Measurements from ENCODE around the gene SEMA5A. TPM values are rescaled to one million over a fixed set of nuclear protein-coding genes. Genes with fewer than 3 reads are reported as not detected.

SEMA5A gene
- total RNA-seq, 2 donors from 2014 or later, result 3.4 to 40.2 TPM

- WGBS, 2 donors, result 54 to 63% methylated on average over 4 of the region's 4 CpGs
- Histone ChIP-seq H3K27ac (no peak overlapping the region), H3K27me3 (no peaks in the 10 kb centered on the region), H3K9me3 (no peaks in the 10 kb centered on the region), H3K36me3 (replicated peaks in 1 of 2; ENCODE audit: insufficient read depth in 1 of 2, low read depth in 2 of 2) (no peaks in the 10 kb centered on the region), H3K4me3 (no peak overlapping the region), H3K4me1 (no peaks in the 10 kb centered on the region)
- TF ChIP-seq CTCF (IDR thresholded peaks at IDR 0.05), result peak in 2 of 7 experiments; percentile 19 to 27
- TF ChIP-seq POLR2A (IDR thresholded peaks at IDR 0.05), result no peak
- no peak for ATAC-seq
- intact Hi-C loops (cut with DNase I), result no loop called here
- DNase-seq, result no peak
Observed at GRCh38 chr5:9513827-9514226, 32.0 kb downstream of the SEMA5A start.

- ATAC-seq, result no peak
- H3K27ac ChIP-seq, result no peak overlapping the region
- H3K4me1 ChIP-seq, result no peaks in the 10 kb centered on the region
- DNase-seq, result peak in 1 of 4 donors; percentile 12
- intact Hi-C loops (cut with DNase I), result no loop called here
- no peak for TF ChIP-seq CTCF (IDR thresholded peaks at IDR 0.05)
- no peak overlapping the region for H3K4me3 ChIP-seq
- no peaks in the 10 kb centered on the region for H3K27me3 ChIP-seq
- 41 to 44% methylated on average over 4 of the region's 4 CpGs for WGBS, 2 donors
- H3K9me3 ChIP-seq, result no peaks in the 10 kb centered on the region
- no peaks in the 10 kb centered on the region for H3K36me3 ChIP-seq (replicated peaks in 1 of 2; ENCODE audit: insufficient read depth in 1 of 2, low read depth in 2 of 2)
Observed at GRCh38 chr5:9512457-9512856, 33.4 kb downstream of the SEMA5A start.

GRCh38 chr5:9507974-9508373 is 37.9 kb downstream of the SEMA5A start:
- WGBS, 2 donors, result 90 to 91% methylated on average over 6 of the region's 6 CpGs
- intact Hi-C loops (cut with DNase I), result loop anchor here (10.0 kb wide), 1 partner anchor 153 kb away; no protein-coding TSS in a partner anchor

GRCh38 chr5:9505225-9505624 is 40.6 kb downstream of the SEMA5A start:
- Histone ChIP-seq H3K36me3 (replicated peaks in 1 of 2; ENCODE audit: insufficient read depth in 1 of 2, low read depth in 2 of 2) (no peaks in the 10 kb centered on the region), H3K27ac (no peak overlapping the region), H3K9me3 (no peaks in the 10 kb centered on the region), H3K4me1 (peaks cover 6% of the 10 kb centered on the region), H3K4me3 (no peak overlapping the region), H3K27me3 (no peaks in the 10 kb centered on the region)
- DNase-seq (no peak), ATAC-seq (no peak)
- intact Hi-C loops (cut with DNase I), result loop anchor here (10.0 kb wide), 1 partner anchor 150 kb away; no protein-coding TSS in a partner anchor
- WGBS, 2 donors, result 75 to 94% methylated on average over 2 of the region's 2 CpGs
- TF ChIP-seq CTCF (IDR thresholded peaks at IDR 0.05) (no peak), POLR2A (IDR thresholded peaks at IDR 0.05) (no peak)

More at GRCh38 chr5:9507974-9508373, 37.9 kb downstream of the SEMA5A start:
- ATAC-seq, result no peak
- H3K36me3 ChIP-seq (replicated peaks in 1 of 2; ENCODE audit: insufficient read depth in 1 of 2, low read depth in 2 of 2), result no peaks in the 10 kb centered on the region
- DNase-seq, result no peak
- no peak overlapping the region for H3K4me3 ChIP-seq
- no peaks in the 10 kb centered on the region for H3K9me3 ChIP-seq
- no peak overlapping the region for H3K27ac ChIP-seq
- H3K4me1 ChIP-seq, result peaks cover 6% of the 10 kb centered on the region
- no peak for TF ChIP-seq CTCF (IDR thresholded peaks at IDR 0.05)
- no peak for TF ChIP-seq POLR2A (IDR thresholded peaks at IDR 0.05)
- H3K27me3 ChIP-seq, result no peaks in the 10 kb centered on the region

GRCh38 chr5:9502864-9503263 is 43.0 kb downstream of the SEMA5A start:
- no peaks in the 10 kb centered on the region for H3K9me3 ChIP-seq
- DNase-seq, result no peak
- no peaks in the 10 kb centered on the region for H3K27me3 ChIP-seq
- 84 to 89% methylated on average over 1 of the region's 1 CpG for WGBS, 2 donors
- no peak for TF ChIP-seq CTCF (IDR thresholded peaks at IDR 0.05)
- no peak for TF ChIP-seq POLR2A (IDR thresholded peaks at IDR 0.05)
- H3K36me3 ChIP-seq (replicated peaks in 1 of 2; ENCODE audit: insufficient read depth in 1 of 2, low read depth in 2 of 2), result no peaks in the 10 kb centered on the region
- peaks cover 6% of the 10 kb centered on the region for H3K4me1 ChIP-seq
- no peak for ATAC-seq
- intact Hi-C loops (cut with DNase I), result loop anchor here (10.0 kb wide), 1 partner anchor 148 kb away; no protein-coding TSS in a partner anchor
- H3K27ac ChIP-seq, result no peak overlapping the region
- no peak overlapping the region for H3K4me3 ChIP-seq
